ENCODE measurements around the gene DLK2.
"Not testable (repeated sequence)": the region's sequence is repeated elsewhere in the genome, so short reads cannot be mapped to it uniquely, and the experiment has no call there.

Gene DLK2

GRCh38 chr6:43455531-43456428 is at the start of gene DLK2:
Gene DLK2, minus strand, starts transcription at chr6:43455548. Its CDS starts 723 bp downstream, at chr6:43454825.
- Histone ChIP-seq H3K4me3 (ENCODE audit: low read length) (peak within 1 kb of the TSS; percentile 64; the same call in 1 of the 2 replicates), H3K36me3 (ENCODE audit: insufficient read depth, low read depth, low read length) (no peaks in the 10 kb centered on the region), H3K27ac (ENCODE audit: low read length) (no peak within 1 kb of the TSS), H3K4me1 (ENCODE audit: insufficient read depth, low read length) (no peaks in the 10 kb centered on the region), H3K9ac (ENCODE audit: low read depth, low read length) (no peak within 1 kb of the TSS), H3K27me3 (ENCODE audit: insufficient read depth, low read length) (peaks cover 49% of the 10 kb centered on the region), H3K9me3 (ENCODE audit: insufficient read depth, low read depth, low read length) (no peaks in the 10 kb centered on the region)

GRCh38 chr6:43503443-43503842 is 48.1 kb upstream of the DLK2 start:
- Histone ChIP-seq H3K4me1 (ENCODE audit: insufficient read depth, low read length) (no peaks in the 10 kb centered on the region), H3K36me3 (ENCODE audit: insufficient read depth, low read depth, low read length) (peaks cover 64% of the 10 kb centered on the region)

GRCh38 chr6:43502666-43503065 is 47.3 kb upstream of the DLK2 start:
- Histone ChIP-seq H3K27ac (ENCODE audit: low read length) (no peak overlapping the region), H3K4me3 (ENCODE audit: low read length) (no peak overlapping the region), H3K36me3 (ENCODE audit: insufficient read depth, low read depth, low read length) (peaks cover 72% of the 10 kb centered on the region), H3K9me3 (ENCODE audit: insufficient read depth, low read depth, low read length) (no peaks in the 10 kb centered on the region), H3K4me1 (ENCODE audit: insufficient read depth, low read length) (no peaks in the 10 kb centered on the region), H3K9ac (ENCODE audit: low read depth, low read length) (no peak overlapping the region), H3K27me3 (ENCODE audit: insufficient read depth, low read length) (peaks cover 9% of the 10 kb centered on the region)

More at GRCh38 chr6:43503443-43503842, 48.1 kb upstream of the DLK2 start:
- H3K27me3 ChIP-seq (ENCODE audit: insufficient read depth, low read length), result peaks cover 16% of the 10 kb centered on the region
- H3K27ac ChIP-seq (ENCODE audit: low read length), result no peak overlapping the region
- no peak overlapping the region for H3K9ac ChIP-seq (ENCODE audit: low read depth, low read length)
- H3K4me3 ChIP-seq (ENCODE audit: low read length), result no peak overlapping the region
- H3K9me3 ChIP-seq (ENCODE audit: insufficient read depth, low read depth, low read length), result no peaks in the 10 kb centered on the region

- H3K27ac ChIP-seq (ENCODE audit: low read length), result no peak overlapping the region
- H3K9me3 ChIP-seq (ENCODE audit: insufficient read depth, low read depth, low read length), result no peaks in the 10 kb centered on the region
- no peaks in the 10 kb centered on the region for H3K27me3 ChIP-seq (ENCODE audit: insufficient read depth, low read length)
- peaks cover 77% of the 10 kb centered on the region for H3K36me3 ChIP-seq (ENCODE audit: insufficient read depth, low read depth, low read length)
- H3K4me3 ChIP-seq (ENCODE audit: low read length), result no peak overlapping the region
- H3K9ac ChIP-seq (ENCODE audit: low read depth, low read length), result no peak overlapping the region
- H3K4me1 ChIP-seq (ENCODE audit: insufficient read depth, low read length), result peaks cover 4% of the 10 kb centered on the region
Observed at GRCh38 chr6:43500921-43501320, 45.6 kb upstream of the DLK2 start.

GRCh38 chr6:43499028-43499815 is 43.9 kb upstream of the DLK2 start:
- Histone ChIP-seq H3K36me3 (ENCODE audit: insufficient read depth, low read depth, low read length) (peaks cover 67% of the 10 kb centered on the region), H3K27me3 (ENCODE audit: insufficient read depth, low read length) (no peaks in the 10 kb centered on the region), H3K9ac (ENCODE audit: low read depth, low read length) (no peak overlapping the region), H3K27ac (ENCODE audit: low read length) (no peak overlapping the region), H3K9me3 (ENCODE audit: insufficient read depth, low read depth, low read length) (no peaks in the 10 kb centered on the region), H3K4me3 (ENCODE audit: low read length) (no peak overlapping the region), H3K4me1 (ENCODE audit: insufficient read depth, low read length) (peaks cover 6% of the 10 kb centered on the region)

GRCh38 chr6:43498291-43498690 is 42.9 kb upstream of the DLK2 start:
- H3K4me1 ChIP-seq (ENCODE audit: insufficient read depth, low read length); H3K9ac ChIP-seq (ENCODE audit: low read depth, low read length); H3K9me3 ChIP-seq (ENCODE audit: insufficient read depth, low read depth, low read length); H3K27me3 ChIP-seq (ENCODE audit: insufficient read depth, low read length); H3K27ac ChIP-seq (ENCODE audit: low read length); H3K4me3 ChIP-seq (ENCODE audit: low read length): not testable (repeated sequence)
- peaks cover 65% of the 10 kb centered on the region for H3K36me3 ChIP-seq (ENCODE audit: insufficient read depth, low read depth, low read length)

GRCh38 chr6:43497689-43498088 is 42.3 kb upstream of the DLK2 start:
- Histone ChIP-seq H3K9me3 (ENCODE audit: insufficient read depth, low read depth, low read length) (no peaks in the 10 kb centered on the region), H3K4me3 (ENCODE audit: low read length) (no peak overlapping the region), H3K9ac (ENCODE audit: low read depth, low read length) (no peak overlapping the region), H3K36me3 (ENCODE audit: insufficient read depth, low read depth, low read length) (peaks cover 59% of the 10 kb centered on the region), H3K27me3 (ENCODE audit: insufficient read depth, low read length) (no peaks in the 10 kb centered on the region), H3K4me1 (ENCODE audit: insufficient read depth, low read length) (peaks cover 14% of the 10 kb centered on the region), H3K27ac (ENCODE audit: low read length) (no peak overlapping the region)

GRCh38 chr6:43497129-43497396 is 41.7 kb upstream of the DLK2 start:
- H3K27me3 ChIP-seq (ENCODE audit: insufficient read depth, low read length), result no peaks in the 10 kb centered on the region
- no peaks in the 10 kb centered on the region for H3K9me3 ChIP-seq (ENCODE audit: insufficient read depth, low read depth, low read length)
- H3K4me3 ChIP-seq (ENCODE audit: low read length), result no peak overlapping the region
- H3K27ac ChIP-seq (ENCODE audit: low read length), result no peak overlapping the region
- H3K36me3 ChIP-seq (ENCODE audit: insufficient read depth, low read depth, low read length), result peaks cover 53% of the 10 kb centered on the region
- no peak overlapping the region for H3K9ac ChIP-seq (ENCODE audit: low read depth, low read length)
- peaks cover 17% of the 10 kb centered on the region for H3K4me1 ChIP-seq (ENCODE audit: insufficient read depth, low read length)

- no peaks in the 10 kb centered on the region for H3K9me3 ChIP-seq (ENCODE audit: insufficient read depth, low read depth, low read length)
- H3K9ac ChIP-seq (ENCODE audit: low read depth, low read length), result peak overlapping the region; percentile 42; the same call in 1 of the 2 replicates
- peaks cover 47% of the 10 kb centered on the region for H3K36me3 ChIP-seq (ENCODE audit: insufficient read depth, low read depth, low read length)
- H3K4me3 ChIP-seq (ENCODE audit: low read length), result no peak overlapping the region
- peaks cover 17% of the 10 kb centered on the region for H3K4me1 ChIP-seq (ENCODE audit: insufficient read depth, low read length)
- H3K27ac ChIP-seq (ENCODE audit: low read length), result no peak overlapping the region
- H3K27me3 ChIP-seq (ENCODE audit: insufficient read depth, low read length), result no peaks in the 10 kb centered on the region
Observed at GRCh38 chr6:43496370-43497128, 41.2 kb upstream of the DLK2 start.

GRCh38 chr6:43495409-43495941 is 40.1 kb upstream of the DLK2 start:
- no peak overlapping the region for H3K4me3 ChIP-seq (ENCODE audit: low read length)
- H3K9me3 ChIP-seq (ENCODE audit: insufficient read depth, low read depth, low read length), result no peaks in the 10 kb centered on the region
- H3K27me3 ChIP-seq (ENCODE audit: insufficient read depth, low read length), result no peaks in the 10 kb centered on the region
- no peak overlapping the region for H3K27ac ChIP-seq (ENCODE audit: low read length)
- peaks cover 37% of the 10 kb centered on the region for H3K36me3 ChIP-seq (ENCODE audit: insufficient read depth, low read depth, low read length)
- H3K9ac ChIP-seq (ENCODE audit: low read depth, low read length), result peak overlapping the region; percentile 42; the same call in 1 of the 2 replicates
- peaks cover 17% of the 10 kb centered on the region for H3K4me1 ChIP-seq (ENCODE audit: insufficient read depth, low read length)

GRCh38 chr6:43494766-43495165 is 39.4 kb upstream of the DLK2 start:
- no peak overlapping the region for H3K9ac ChIP-seq (ENCODE audit: low read depth, low read length)
- H3K27ac ChIP-seq (ENCODE audit: low read length), result no peak overlapping the region
- no peak overlapping the region for H3K4me3 ChIP-seq (ENCODE audit: low read length)
- H3K27me3 ChIP-seq (ENCODE audit: insufficient read depth, low read length), result no peaks in the 10 kb centered on the region
- peaks cover 30% of the 10 kb centered on the region for H3K36me3 ChIP-seq (ENCODE audit: insufficient read depth, low read depth, low read length)
- peaks cover 17% of the 10 kb centered on the region for H3K4me1 ChIP-seq (ENCODE audit: insufficient read depth, low read length)
- no peaks in the 10 kb centered on the region for H3K9me3 ChIP-seq (ENCODE audit: insufficient read depth, low read depth, low read length)

Data from iPS-20b (cell line).